22Rv1 (cell line): ENCODE results near the gene CDC42BPB.

ENCODE experiments used
- H3K27ac ChIP-seq: fragments of 450-650 bp; 2 replicates; pipeline ENCODE4 v1.5.1; 2017
- ZFX ChIP-seq: fragments of 450-650 bp; IDR thresholded peaks from 2 replicates; pipeline ENCODE4 v1.6.1; 2017; ENCODE audit warnings: antibody characterized with exemption, borderline replicate concordance
- TF ChIP-seq, protein P1 (sequence below): fragments of 450-650 bp; IDR thresholded peaks from 2 replicates; pipeline ENCODE4 v1.5.1; 2017; ENCODE audit warnings: mild to moderate bottlenecking

Gene CDC42BPB

DNA sequence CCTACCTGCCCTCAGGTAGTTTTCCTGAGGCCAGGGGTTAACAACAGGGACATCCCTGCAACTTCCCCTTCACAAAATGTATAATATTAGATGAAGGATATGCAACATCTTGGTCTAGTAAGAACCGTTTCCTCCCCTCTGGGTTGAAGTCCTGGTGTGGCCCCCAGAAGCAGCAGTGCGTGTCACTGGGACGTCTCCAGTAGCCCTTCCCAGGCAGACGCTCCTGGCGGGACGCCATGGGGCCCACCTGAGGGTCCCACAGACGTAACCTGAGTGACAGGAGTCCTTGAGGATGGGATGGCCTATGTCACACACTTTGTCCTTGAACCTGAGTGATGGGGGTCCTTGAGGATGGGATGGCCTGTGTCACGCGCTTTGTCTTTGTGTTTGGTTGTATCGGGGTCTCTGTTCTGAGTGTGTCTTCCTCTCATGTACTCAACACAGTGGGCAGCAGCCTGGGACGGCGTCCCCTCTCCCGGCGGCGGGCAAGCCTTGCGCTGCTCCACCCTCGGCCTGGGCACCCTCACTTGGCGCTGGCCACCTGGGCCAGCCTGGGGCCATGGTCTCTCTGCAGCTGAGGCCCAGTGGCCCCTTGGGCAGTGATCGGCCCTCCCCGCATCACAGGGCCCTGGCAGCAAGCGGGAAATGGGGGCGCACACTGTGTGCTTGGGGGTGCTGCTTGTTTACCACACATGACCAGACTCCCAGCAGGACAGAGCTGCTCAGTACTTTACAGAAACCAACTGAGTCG lies 149.2 kb downstream of the CDC42BPB start:
- TF ChIP-seq, protein P1, sequence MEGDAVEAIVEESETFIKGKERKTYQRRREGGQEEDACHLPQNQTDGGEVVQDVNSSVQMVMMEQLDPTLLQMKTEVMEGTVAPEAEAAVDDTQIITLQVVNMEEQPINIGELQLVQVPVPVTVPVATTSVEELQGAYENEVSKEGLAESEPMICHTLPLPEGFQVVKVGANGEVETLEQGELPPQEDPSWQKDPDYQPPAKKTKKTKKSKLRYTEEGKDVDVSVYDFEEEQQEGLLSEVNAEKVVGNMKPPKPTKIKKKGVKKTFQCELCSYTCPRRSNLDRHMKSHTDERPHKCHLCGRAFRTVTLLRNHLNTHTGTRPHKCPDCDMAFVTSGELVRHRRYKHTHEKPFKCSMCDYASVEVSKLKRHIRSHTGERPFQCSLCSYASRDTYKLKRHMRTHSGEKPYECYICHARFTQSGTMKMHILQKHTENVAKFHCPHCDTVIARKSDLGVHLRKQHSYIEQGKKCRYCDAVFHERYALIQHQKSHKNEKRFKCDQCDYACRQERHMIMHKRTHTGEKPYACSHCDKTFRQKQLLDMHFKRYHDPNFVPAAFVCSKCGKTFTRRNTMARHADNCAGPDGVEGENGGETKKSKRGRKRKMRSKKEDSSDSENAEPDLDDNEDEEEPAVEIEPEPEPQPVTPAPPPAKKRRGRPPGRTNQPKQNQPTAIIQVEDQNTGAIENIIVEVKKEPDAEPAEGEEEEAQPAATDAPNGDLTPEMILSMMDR = no peak
- no peak for TF ChIP-seq ZFX
- H3K27ac ChIP-seq = no peak overlapping the region

DNA sequence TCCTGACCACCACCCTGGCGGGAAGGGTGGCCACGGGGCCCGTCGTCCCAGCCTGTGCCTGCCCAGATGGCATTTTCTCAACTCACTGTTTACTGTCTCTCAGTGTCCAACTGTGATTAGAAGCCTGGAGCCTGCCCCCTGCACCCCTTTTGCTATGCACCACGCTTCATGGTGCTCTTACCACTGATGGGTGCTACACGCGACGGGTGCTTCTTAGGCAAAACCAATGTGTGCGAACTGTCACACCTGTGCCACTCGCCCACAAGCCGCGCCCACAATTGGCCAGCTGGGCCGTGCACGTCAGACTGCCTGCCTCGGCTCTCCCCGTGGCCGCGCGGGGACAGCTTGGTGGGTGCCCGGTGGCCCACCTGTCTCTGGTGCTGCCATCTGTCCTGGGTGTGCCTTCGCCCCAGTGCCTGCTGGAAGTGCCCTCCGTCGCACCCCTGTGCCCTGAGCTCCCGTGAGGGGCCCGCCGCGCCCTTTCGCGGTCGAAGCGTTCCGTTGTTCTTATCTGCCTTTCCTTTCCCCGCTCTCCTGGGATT lies 150.0 kb downstream of the CDC42BPB start:
- TF ChIP-seq, protein P1 = no peak
- no peak for TF ChIP-seq ZFX

DNA sequence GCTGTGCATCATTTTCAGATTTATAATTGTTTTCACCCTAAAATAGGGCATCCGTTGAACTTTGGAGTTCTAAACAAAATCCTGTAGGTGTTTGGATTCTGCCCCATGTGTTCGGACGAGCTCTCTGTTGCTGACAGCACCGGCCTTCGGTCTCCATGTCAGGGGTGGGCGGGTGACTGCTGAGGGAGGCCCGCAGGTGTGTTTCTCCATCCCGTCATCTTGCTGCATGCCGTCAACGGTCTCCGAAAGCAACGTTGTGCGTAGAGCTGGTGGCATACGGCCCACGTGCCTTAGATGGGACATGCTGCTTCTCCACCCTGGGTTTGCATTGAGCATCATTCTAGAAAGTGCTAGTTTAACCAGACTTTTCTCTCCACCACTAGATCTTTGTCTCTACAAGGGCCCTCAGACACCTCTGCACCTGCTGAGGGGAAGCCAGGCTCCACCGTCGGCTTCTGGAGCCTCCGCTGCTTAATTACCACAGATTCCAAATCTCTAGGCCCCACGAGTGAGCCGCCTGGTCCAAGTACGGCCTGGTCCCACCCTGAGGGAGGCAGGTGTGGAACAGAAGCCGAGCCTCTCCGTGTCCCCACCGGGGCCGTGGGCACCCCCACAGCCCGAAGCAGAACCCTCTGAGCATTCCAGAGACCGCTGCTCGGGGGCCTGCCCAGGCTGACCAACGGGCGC lies 150.6 kb downstream of the CDC42BPB start:
- no peak overlapping the region for H3K27ac ChIP-seq
- TF ChIP-seq ZFX = no peak
- TF ChIP-seq, protein P1 = no peak

More for the DNA sequence above, 150.0 kb downstream of the CDC42BPB start:
- H3K27ac ChIP-seq = no peak overlapping the region

DNA sequence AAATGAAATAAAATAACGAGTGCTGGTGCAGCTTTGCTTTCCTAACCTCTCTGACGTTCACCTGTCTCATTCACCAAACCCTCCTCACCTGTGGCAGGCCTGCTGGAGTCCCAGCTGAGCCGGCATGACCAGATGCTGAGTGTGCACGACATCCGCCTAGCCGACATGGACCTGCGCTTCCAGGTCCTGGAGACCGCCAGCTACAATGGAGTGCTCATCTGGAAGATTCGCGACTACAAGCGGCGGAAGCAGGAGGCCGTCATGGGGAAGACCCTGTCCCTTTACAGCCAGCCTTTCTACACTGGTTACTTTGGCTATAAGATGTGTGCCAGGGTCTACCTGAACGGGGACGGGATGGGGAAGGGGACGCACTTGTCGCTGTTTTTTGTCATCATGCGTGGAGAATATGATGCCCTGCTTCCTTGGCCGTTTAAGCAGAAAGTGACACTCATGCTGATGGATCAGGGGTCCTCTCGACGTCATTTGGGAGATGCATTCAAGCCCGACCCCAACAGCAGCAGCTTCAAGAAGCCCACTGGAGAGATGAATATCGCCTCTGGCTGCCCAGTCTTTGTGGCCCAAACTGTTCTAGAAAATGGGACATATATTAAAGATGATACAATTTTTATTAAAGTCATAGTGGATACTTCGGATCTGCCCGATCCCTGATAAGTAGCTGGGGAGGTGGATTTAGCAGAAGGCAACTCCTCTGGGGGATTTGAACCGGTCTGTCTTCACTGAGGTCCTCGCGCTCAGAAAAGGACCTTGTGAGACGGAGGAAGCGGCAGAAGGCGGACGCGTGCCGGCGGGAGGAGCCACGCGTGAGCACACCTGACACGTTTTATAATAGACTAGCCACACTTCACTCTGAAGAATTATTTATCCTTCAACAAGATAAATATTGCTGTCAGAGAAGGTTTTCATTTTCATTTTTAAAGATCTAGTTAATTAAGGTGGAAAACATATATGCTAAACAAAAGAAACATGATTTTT lies 151.9 kb downstream of the CDC42BPB start:
- TF ChIP-seq ZFX = no peak
- TF ChIP-seq, protein P1 = no peak
- H3K27ac ChIP-seq = no peak overlapping the region

DNA sequence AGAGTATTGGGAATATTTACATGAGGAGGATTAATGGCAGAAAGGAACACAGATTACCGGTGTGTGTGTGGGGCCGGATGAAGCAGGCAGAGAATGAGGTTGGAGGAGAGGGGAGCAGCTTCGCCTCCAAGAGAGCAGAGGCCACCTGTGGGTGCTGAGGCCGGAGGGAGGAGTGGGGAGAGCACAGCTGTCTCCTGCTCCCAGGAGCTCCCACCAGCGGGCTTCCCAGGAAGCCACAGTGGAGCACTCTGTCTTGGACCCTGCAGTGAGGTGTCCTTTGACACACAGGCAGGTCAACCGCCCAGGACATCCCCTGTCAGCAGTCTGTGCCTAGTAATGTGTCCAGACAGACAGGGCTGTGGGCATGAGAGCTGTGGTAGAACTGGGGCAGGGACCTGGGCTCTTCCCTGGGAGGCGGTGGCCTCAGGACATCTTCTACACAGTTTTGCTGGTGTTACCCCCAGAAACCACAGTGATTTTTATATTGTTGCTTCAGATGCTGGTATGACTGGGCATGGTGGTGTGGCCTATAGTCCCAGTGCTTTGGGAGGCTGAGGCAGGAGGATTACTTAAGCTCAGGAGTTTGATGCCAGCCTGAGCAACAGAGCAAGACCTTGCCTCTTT lies 153.3 kb downstream of the CDC42BPB start:
- no peak for TF ChIP-seq ZFX
- no peak overlapping the region for H3K27ac ChIP-seq

DNA sequence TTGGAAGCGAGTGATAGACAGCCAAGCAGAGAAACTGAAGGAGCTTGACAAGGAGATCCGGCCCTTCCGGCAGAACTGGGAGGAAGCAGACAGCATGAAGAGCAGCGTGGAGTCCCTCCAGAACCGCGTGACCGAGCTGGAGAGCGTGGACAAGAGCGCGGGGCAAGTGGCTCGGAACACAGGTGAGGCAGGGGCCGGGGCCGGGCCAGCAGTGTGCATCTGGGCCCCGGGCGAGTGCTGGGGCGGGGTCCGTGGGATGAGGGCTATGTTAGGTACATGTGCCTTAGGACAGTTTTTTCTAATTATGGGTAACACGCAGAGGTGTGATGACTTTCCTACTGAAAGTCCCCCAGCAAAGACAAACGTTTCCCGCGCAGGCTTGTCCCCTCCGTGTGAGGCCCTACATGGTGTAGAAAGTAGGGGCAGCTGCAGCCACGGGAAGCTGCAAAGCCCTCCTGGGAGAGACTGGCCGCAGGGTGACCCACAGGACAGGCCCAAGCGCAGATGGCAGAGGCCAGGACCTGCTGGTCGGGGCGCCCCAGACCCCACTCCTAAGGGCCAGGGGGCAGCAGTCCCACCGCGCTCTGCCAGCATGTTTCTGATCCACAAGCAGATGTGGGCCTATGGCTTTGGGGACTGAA lies 154.0 kb downstream of the CDC42BPB start:
- TF ChIP-seq ZFX = no peak
- TF ChIP-seq, protein P1 = no peak
- H3K27ac ChIP-seq = no peak overlapping the region
